Choroid plexus epithelial cell (primary cell): ENCODE results near the gene SNX20.

Experiments used
- DNase-seq: peaks from one replicate; pipeline ENCODE4 v3.0.0-alpha.2; 2010; ENCODE audit warnings: low read depth
- H3K4me3 ChIP-seq: 2 replicates; pipeline ENCODE4 v1.5.1; 2011; ENCODE audit warnings: low read depth, mild to moderate bottlenecking, control low read depth, low read length, moderate library complexity
- CTCF ChIP-seq: conservative IDR thresholded peaks from 2 replicates; pipeline ENCODE4 v1.5.1; 2011; ENCODE audit warnings: low read depth, mild to moderate bottlenecking, control low read depth, inconsistent platforms, low read length, moderate library complexity

Gene SNX20

GRCh38 chr16:50635505-50636392, 45.4 kb downstream of the SNX20 start:
- no peak for DNase-seq
- no peak overlapping the region for H3K4me3 ChIP-seq
- TF ChIP-seq CTCF = no peak

GRCh38 chr16:50634947-50635346, 46.2 kb downstream of the SNX20 start:
- no peak for DNase-seq
- no peak for TF ChIP-seq CTCF
- H3K4me3 ChIP-seq = no peak overlapping the region

- TF ChIP-seq CTCF = no peak
- DNase-seq = no peak
- no peak overlapping the region for H3K4me3 ChIP-seq
Measured at GRCh38 chr16:50634090-50634489, 47.0 kb downstream of the SNX20 start.

GRCh38 chr16:50632927-50633800, 47.9 kb downstream of the SNX20 start:
- no peak for TF ChIP-seq CTCF
- DNase-seq = no peak

GRCh38 chr16:50631985-50632576, 49.0 kb downstream of the SNX20 start:
- no peak for TF ChIP-seq CTCF

More at GRCh38 chr16:50632927-50633800, 47.9 kb downstream of the SNX20 start:
- no peak overlapping the region for H3K4me3 ChIP-seq

GRCh38 chr16:50631249-50631984, 49.7 kb downstream of the SNX20 start:
- no peak for TF ChIP-seq CTCF
- no peak overlapping the region for H3K4me3 ChIP-seq
- no peak for DNase-seq

More at GRCh38 chr16:50631985-50632576, 49.0 kb downstream of the SNX20 start:
- DNase-seq = no peak
- no peak overlapping the region for H3K4me3 ChIP-seq
